IMR-90 (cell line): ENCODE results near the gene CCL11.

Source experiments
- CEBPB ChIP-seq: IDR thresholded peaks from 2 replicates; pipeline ENCODE4 v1.6.1; 2012; ENCODE audit warnings: low read depth, low read length, improper control_type of control experiment
- CTCF ChIP-seq: conservative IDR thresholded peaks from 2 replicates; pipeline ENCODE4 v1.5.1; 2012; ENCODE audit warnings: mild to moderate bottlenecking, low read depth, low read length, improper control_type of control experiment
- POLR2A ChIP-seq: IDR thresholded peaks from 2 replicates; pipeline ENCODE4 v1.6.1; 2012; ENCODE audit warnings: mild to moderate bottlenecking, low read depth, low read length
- RFX5 ChIP-seq: IDR thresholded peaks from 2 replicates; pipeline ENCODE4 v1.8.0; 2012; ENCODE audit warnings: low read depth, mild to moderate bottlenecking, low read length, moderate library complexity

GRCh38 chr17:34312080-34312479 is 26.5 kb downstream of the CCL11 start:
- TF ChIP-seq CTCF = no peak
- TF ChIP-seq CEBPB = no peak
- no peak for TF ChIP-seq RFX5
- TF ChIP-seq POLR2A = no peak
